Retinal pigment epithelial cell (primary cell): ENCODE measurements around the gene VWC2L.

Experiments
- DNase-seq: peaks from one replicate; pipeline ENCODE4 v3.0.0-alpha.2; 2010; ENCODE audit warnings: low read depth
- H3K4me3 ChIP-seq: 2 replicates; pipeline ENCODE4 v1.5.1; 2011; ENCODE audit warnings: mild to moderate bottlenecking, low read length, control low read depth, moderate library complexity
- TF ChIP-seq, protein P1 (sequence below): conservative IDR thresholded peaks from 2 replicates; pipeline ENCODE4 v1.5.1; 2011; ENCODE audit warnings: low read depth, low read length, control low read depth, inconsistent platforms

The VWC2L gene

DNA sequence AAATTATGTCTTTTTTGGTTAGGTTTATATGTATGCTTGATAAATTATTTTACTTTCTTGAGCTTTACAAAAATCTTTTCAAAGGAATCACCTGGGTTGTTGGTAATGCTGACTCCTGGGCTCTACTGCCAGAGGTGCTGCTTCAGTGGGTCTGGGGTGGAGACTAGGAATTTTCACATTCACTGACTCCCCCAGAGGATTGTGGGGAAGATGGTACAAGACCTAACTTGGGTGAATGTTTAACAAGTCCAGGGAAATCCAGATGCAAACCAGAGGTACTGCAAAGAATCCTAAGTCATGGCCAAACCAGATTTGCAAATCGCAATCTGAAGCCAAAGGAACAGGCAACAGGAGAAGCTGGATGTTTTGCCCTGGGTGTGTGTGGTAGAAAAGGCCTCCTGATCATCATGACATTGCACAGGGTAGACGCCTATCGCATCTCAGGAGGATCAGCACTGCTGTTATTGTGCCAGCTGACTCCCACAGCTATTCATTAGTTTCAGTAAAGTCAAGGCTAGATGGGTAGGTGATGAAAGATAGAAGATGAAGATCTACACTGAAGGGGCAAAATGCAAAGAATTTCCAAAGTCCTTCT is 213.4 kb downstream of the VWC2L start:
- TF ChIP-seq, protein P1, sequence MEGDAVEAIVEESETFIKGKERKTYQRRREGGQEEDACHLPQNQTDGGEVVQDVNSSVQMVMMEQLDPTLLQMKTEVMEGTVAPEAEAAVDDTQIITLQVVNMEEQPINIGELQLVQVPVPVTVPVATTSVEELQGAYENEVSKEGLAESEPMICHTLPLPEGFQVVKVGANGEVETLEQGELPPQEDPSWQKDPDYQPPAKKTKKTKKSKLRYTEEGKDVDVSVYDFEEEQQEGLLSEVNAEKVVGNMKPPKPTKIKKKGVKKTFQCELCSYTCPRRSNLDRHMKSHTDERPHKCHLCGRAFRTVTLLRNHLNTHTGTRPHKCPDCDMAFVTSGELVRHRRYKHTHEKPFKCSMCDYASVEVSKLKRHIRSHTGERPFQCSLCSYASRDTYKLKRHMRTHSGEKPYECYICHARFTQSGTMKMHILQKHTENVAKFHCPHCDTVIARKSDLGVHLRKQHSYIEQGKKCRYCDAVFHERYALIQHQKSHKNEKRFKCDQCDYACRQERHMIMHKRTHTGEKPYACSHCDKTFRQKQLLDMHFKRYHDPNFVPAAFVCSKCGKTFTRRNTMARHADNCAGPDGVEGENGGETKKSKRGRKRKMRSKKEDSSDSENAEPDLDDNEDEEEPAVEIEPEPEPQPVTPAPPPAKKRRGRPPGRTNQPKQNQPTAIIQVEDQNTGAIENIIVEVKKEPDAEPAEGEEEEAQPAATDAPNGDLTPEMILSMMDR: no peak
- H3K4me3 ChIP-seq: no peak overlapping the region
- no peak for DNase-seq

GRCh38 chr2:214628091-214628490 is 217.2 kb downstream of the VWC2L start:
- TF ChIP-seq, protein P1: no peak
- H3K4me3 ChIP-seq: no peak overlapping the region
- DNase-seq: no peak
